Measurements from ENCODE around the gene PTPRN2.

PTPRN2 gene

DNA sequence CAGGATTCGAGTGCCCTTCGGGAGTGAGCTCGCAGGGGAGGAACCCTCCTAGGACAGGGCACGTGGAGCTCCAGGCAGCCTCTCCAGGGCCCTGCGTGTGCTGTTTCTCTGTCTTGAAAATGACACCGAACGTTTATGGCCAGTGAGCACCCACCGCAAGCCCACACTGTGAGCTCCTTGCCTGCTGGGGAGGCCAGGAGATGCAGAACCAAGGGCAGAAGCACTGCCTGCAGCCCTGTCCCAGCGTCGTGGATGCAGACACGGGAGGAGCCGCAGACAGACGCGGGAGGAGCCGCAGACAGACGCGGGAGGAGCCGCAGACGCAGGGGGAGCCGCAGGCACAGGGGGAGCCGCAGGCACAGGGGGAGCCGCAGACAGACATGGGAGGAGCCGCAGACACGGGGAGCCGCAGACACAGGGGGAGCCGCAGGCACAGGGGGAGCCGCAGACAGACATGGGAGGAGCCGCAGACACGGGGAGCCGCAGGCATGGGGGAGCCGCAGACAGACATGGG is 314.4 kb downstream of the PTPRN2 start:
- TF ChIP-seq CTCF (IDR thresholded peaks at IDR 0.05; ENCODE audit: low read depth, low read length) = no peak
- DNase-seq (ENCODE audit: extremely low read depth, low read depth) = no peak

- TF ChIP-seq CTCF (IDR thresholded peaks at IDR 0.05; ENCODE audit: low read depth, low read length) = no peak
- DNase-seq (ENCODE audit: extremely low read depth, low read depth) = no peak
These were observed 315.0 kb downstream of the PTPRN2 start for GRCh38 chr7:158272509-158273137.

DNA sequence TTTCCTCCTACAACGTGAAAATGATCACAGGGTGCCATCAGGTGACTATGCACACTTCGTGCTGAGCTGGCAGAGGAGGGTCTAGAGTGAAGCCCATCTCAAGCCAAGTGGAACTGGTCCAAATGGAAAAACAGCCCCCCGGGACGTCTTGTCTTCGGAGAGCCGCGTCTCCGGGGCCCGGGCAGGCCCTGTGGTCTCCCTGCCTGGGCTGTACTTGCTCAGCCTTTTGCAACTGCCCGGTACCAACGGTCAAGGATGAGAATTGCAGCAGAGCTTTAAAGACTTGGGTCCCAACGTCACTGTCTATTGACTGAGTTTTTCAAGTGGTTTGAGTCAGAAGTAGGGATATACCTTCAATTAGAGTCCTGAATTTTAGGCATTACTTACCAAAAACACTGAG is 315.5 kb downstream of the PTPRN2 start:
- DNase-seq (ENCODE audit: extremely low read depth, low read depth) = no peak
- no peak for TF ChIP-seq CTCF (IDR thresholded peaks at IDR 0.05; ENCODE audit: low read depth, low read length)

GRCh38 chr7:158271646-158272045 is 316.0 kb downstream of the PTPRN2 start:
- TF ChIP-seq CTCF (IDR thresholded peaks at IDR 0.05; ENCODE audit: low read depth, low read length) = no peak
- DNase-seq (ENCODE audit: extremely low read depth, low read depth) = no peak

- no peak for TF ChIP-seq CTCF (IDR thresholded peaks at IDR 0.05; ENCODE audit: low read depth, low read length)
- DNase-seq (ENCODE audit: extremely low read depth, low read depth) = no peak
These were observed 316.7 kb downstream of the PTPRN2 start for GRCh38 chr7:158270856-158271413.

- no peak for TF ChIP-seq CTCF (IDR thresholded peaks at IDR 0.05; ENCODE audit: low read depth, low read length)
- no peak for DNase-seq (ENCODE audit: extremely low read depth, low read depth)
These were observed 317.4 kb downstream of the PTPRN2 start for GRCh38 chr7:158270106-158270775.

All from AG09319 (cell line).